Mucosa of rectum (tissue), 2 donors: ENCODE data around the gene ZNF22.

Experiments
- H3K27ac ChIP-seq, 2 donors: one replicate each; pipeline ENCODE4 v1.7.0; 2013; ENCODE audit warnings: inconsistent platforms in 2 of 2, low read depth in 2 of 2, low read length in 2 of 2
- H3K27me3 ChIP-seq, 2 donors: one replicate each; pipeline ENCODE4 v1.7.0; 2013; ENCODE audit warnings: low read length in 2 of 2; ENCODE audit not compliant: control insufficient read depth in 2 of 2, insufficient read depth in 2 of 2
- H3K36me3 ChIP-seq, 2 donors: one replicate each; pipeline ENCODE4 v1.7.0; 2013; ENCODE audit warnings: low read length in 2 of 2; ENCODE audit not compliant: control insufficient read depth in 2 of 2, insufficient read depth in 2 of 2
- H3K4me1 ChIP-seq, 2 donors: one replicate each; pipeline ENCODE4 v1.7.0; 2013; ENCODE audit warnings: low read length in 2 of 2, mild to moderate bottlenecking in 1 of 2; ENCODE audit not compliant: control insufficient read depth in 2 of 2, insufficient read depth in 2 of 2
- H3K4me3 ChIP-seq, 2 donors: one replicate each; pipeline ENCODE4 v1.7.0; 2013; ENCODE audit warnings: low read length in 2 of 2
- H3K9ac ChIP-seq, 2 donors: one replicate each; pipeline ENCODE4 v1.7.0; 2013; ENCODE audit warnings: low read length in 2 of 2, low read depth in 1 of 2, mild to moderate bottlenecking in 1 of 2
- H3K9me3 ChIP-seq, 2 donors: one replicate each; pipeline ENCODE4 v1.7.0; 2013; ENCODE audit warnings: low read length in 2 of 2; ENCODE audit not compliant: control insufficient read depth in 2 of 2
- donor health status: healthy.
- donor health status: Normal muscosa, but diverticular disease.

Gene ZNF22

GRCh38 chr10:44977287-44978212 is 23.2 kb upstream of the ZNF22 start:
- peak overlapping the region; percentile 20 to 78 for H3K9ac ChIP-seq
- H3K4me1 ChIP-seq: peaks cover 40 to 63% of the 10 kb centered on the region in 2 donors
- H3K27me3 ChIP-seq: no peaks in the 10 kb centered on the region
- peaks cover 0 to 3% of the 10 kb centered on the region in 2 donors for H3K36me3 ChIP-seq
- peak overlapping the region; percentile 77 to 85 for H3K27ac ChIP-seq
- peak overlapping the region; percentile 67 to 68 for H3K4me3 ChIP-seq
- H3K9me3 ChIP-seq: no peaks in the 10 kb centered on the region

- peak overlapping the region; percentile 77 to 85 for H3K27ac ChIP-seq
- peak overlapping the region; percentile 64 to 78 for H3K9ac ChIP-seq
- H3K9me3 ChIP-seq: no peaks in the 10 kb centered on the region
- peaks cover 0 to 3% of the 10 kb centered on the region in 2 donors for H3K36me3 ChIP-seq
- H3K27me3 ChIP-seq: no peaks in the 10 kb centered on the region
- H3K4me3 ChIP-seq: peak overlapping the region; percentile 67 to 68
- peaks cover 36 to 61% of the 10 kb centered on the region in 2 donors for H3K4me1 ChIP-seq
These were observed 22.5 kb upstream of the ZNF22 start for GRCh38 chr10:44978213-44978569.

- Histone ChIP-seq H3K9ac (peak within 1 kb of the TSS; percentile 64 to 78), H3K36me3 (peaks cover 3% of the 10 kb centered on the region in 2 donors), H3K4me3 (peak within 1 kb of the TSS; percentile 67 to 68), H3K27me3 (no peaks in the 10 kb centered on the region), H3K9me3 (no peaks in the 10 kb centered on the region), H3K27ac (peak within 1 kb of the TSS; percentile 77 to 85), H3K4me1 (peaks cover 30 to 60% of the 10 kb centered on the region in 2 donors)
These were observed 22.0 kb upstream of the ZNF22 start, which contains the start of gene DEPP1 for GRCh38 chr10:44978570-44979280. TSS of gene DEPP1 (minus strand) at chr10:44978809. CDS start at chr10:44978030, 779 bp downstream.

GRCh38 chr10:44979281-44980191 is 21.2 kb upstream of the ZNF22 start:
- Histone ChIP-seq H3K4me1 (peaks cover 23 to 53% of the 10 kb centered on the region in 2 donors), H3K9ac (peak overlapping the region; percentile 27 to 62), H3K4me3 (no peak overlapping the region), H3K27me3 (no peaks in the 10 kb centered on the region), H3K36me3 (peaks cover 3 to 5% of the 10 kb centered on the region in 2 donors), H3K27ac (peak overlapping the region; percentile 77 to 85), H3K9me3 (no peaks in the 10 kb centered on the region)

GRCh38 chr10:44980309-44981171 is 20.2 kb upstream of the ZNF22 start:
- H3K9ac ChIP-seq: peak overlapping the region in 1 of 2 donors; percentile 37
- H3K36me3 ChIP-seq: peaks cover 3 to 5% of the 10 kb centered on the region in 2 donors
- peak overlapping the region; percentile 39 to 63 for H3K27ac ChIP-seq
- H3K27me3 ChIP-seq: no peaks in the 10 kb centered on the region
- no peak overlapping the region for H3K4me3 ChIP-seq
- H3K4me1 ChIP-seq: peaks cover 21 to 52% of the 10 kb centered on the region in 2 donors
- H3K9me3 ChIP-seq: no peaks in the 10 kb centered on the region

- peaks cover 21 to 44% of the 10 kb centered on the region in 2 donors for H3K4me1 ChIP-seq
- H3K27ac ChIP-seq: peak overlapping the region; percentile 39 to 72
- no peak overlapping the region for H3K4me3 ChIP-seq
- H3K9ac ChIP-seq: peak overlapping the region in 1 of 2 donors; percentile 37
- peaks cover 3 to 5% of the 10 kb centered on the region in 2 donors for H3K36me3 ChIP-seq
- no peaks in the 10 kb centered on the region for H3K27me3 ChIP-seq
- no peaks in the 10 kb centered on the region for H3K9me3 ChIP-seq
These were observed 19.3 kb upstream of the ZNF22 start for GRCh38 chr10:44981172-44982113.

- Histone ChIP-seq H3K27ac (peak overlapping the region; percentile 33 to 72), H3K4me1 (peaks cover 21 to 43% of the 10 kb centered on the region in 2 donors), H3K9ac (no peak overlapping the region), H3K9me3 (no peaks in the 10 kb centered on the region), H3K4me3 (no peak overlapping the region), H3K27me3 (no peaks in the 10 kb centered on the region), H3K36me3 (peaks cover 0 to 5% of the 10 kb centered on the region in 2 donors)
These were observed 18.6 kb upstream of the ZNF22 start for GRCh38 chr10:44982114-44982460.

GRCh38 chr10:44982496-44982895 is 18.2 kb upstream of the ZNF22 start:
- peaks cover 0 to 5% of the 10 kb centered on the region in 2 donors for H3K36me3 ChIP-seq
- H3K4me3 ChIP-seq: no peak overlapping the region

More at GRCh38 chr10:44982496-44982895, 18.2 kb upstream of the ZNF22 start:
- no peak overlapping the region for H3K9ac ChIP-seq
- H3K27me3 ChIP-seq: no peaks in the 10 kb centered on the region
- peak overlapping the region; percentile 15 to 33 for H3K27ac ChIP-seq
- H3K9me3 ChIP-seq: no peaks in the 10 kb centered on the region
- peaks cover 21 to 43% of the 10 kb centered on the region in 2 donors for H3K4me1 ChIP-seq
